ENCODE data around the gene MME. TPM values are rescaled to one million over a fixed set of nuclear protein-coding genes. Genes with fewer than 3 reads are reported as not detected.
"Not testable (repeated sequence)": the region's sequence is repeated elsewhere in the genome, so short reads cannot be mapped to it uniquely, and the experiment has no call there.

Gene MME
- total RNA-seq, 1 donor from 2014 or later, result 83.5 TPM

GRCh38 chr3:155208183-155208800 lies 128.2 kb downstream of the MME start:
- H3K36me3 ChIP-seq (ENCODE audit: control insufficient read depth, insufficient read depth, low read length), result no peaks in the 10 kb centered on the region

GRCh38 chr3:155210736-155211135 lies 130.6 kb downstream of the MME start:
- Histone ChIP-seq H3K27me3 (ENCODE audit: control insufficient read depth, insufficient read depth, low read length) (no peaks in the 10 kb centered on the region), H3K36me3 (ENCODE audit: control insufficient read depth, insufficient read depth, low read length) (no peaks in the 10 kb centered on the region), H3K4me3 (ENCODE audit: low read depth, low read length) (no peak overlapping the region)
- no peak for TF ChIP-seq CTCF (IDR thresholded peaks at IDR 0.05; ENCODE audit: insufficient read depth, low read length, poor library complexity, severe bottlenecking)
- no peak for DNase-seq (ENCODE audit: low read depth)

More at GRCh38 chr3:155208183-155208800, 128.2 kb downstream of the MME start:
- Histone ChIP-seq H3K27me3 (ENCODE audit: control insufficient read depth, insufficient read depth, low read length) (no peaks in the 10 kb centered on the region), H3K4me3 (ENCODE audit: low read depth, low read length) (no peak overlapping the region)
- TF ChIP-seq CTCF (IDR thresholded peaks at IDR 0.05; ENCODE audit: insufficient read depth, low read length, poor library complexity, severe bottlenecking), result no peak
- DNase-seq (ENCODE audit: low read depth), result no peak

GRCh38 chr3:155211266-155211665 lies 131.1 kb downstream of the MME start:
- no peak for TF ChIP-seq CTCF (IDR thresholded peaks at IDR 0.05; ENCODE audit: insufficient read depth, low read length, poor library complexity, severe bottlenecking)
- H3K36me3 ChIP-seq (ENCODE audit: control insufficient read depth, insufficient read depth, low read length), result no peaks in the 10 kb centered on the region
- no peaks in the 10 kb centered on the region for H3K27me3 ChIP-seq (ENCODE audit: control insufficient read depth, insufficient read depth, low read length)
- DNase-seq (ENCODE audit: low read depth), result no peak
- no peak overlapping the region for H3K4me3 ChIP-seq (ENCODE audit: low read depth, low read length)

- Histone ChIP-seq H3K27me3 (ENCODE audit: control insufficient read depth, insufficient read depth, low read length) (no peaks in the 10 kb centered on the region), H3K4me3 (ENCODE audit: low read depth, low read length) (no peak overlapping the region), H3K36me3 (ENCODE audit: control insufficient read depth, insufficient read depth, low read length) (no peaks in the 10 kb centered on the region)
- TF ChIP-seq CTCF (IDR thresholded peaks at IDR 0.05; ENCODE audit: insufficient read depth, low read length, poor library complexity, severe bottlenecking), result no peak
- no peak for DNase-seq (ENCODE audit: low read depth)
Observed at GRCh38 chr3:155211940-155212339, 131.8 kb downstream of the MME start.

- not testable (repeated sequence) for H3K4me3 ChIP-seq (ENCODE audit: low read depth, low read length); DNase-seq (ENCODE audit: low read depth); H3K36me3 ChIP-seq (ENCODE audit: control insufficient read depth, insufficient read depth, low read length); H3K27me3 ChIP-seq (ENCODE audit: control insufficient read depth, insufficient read depth, low read length)
Observed at GRCh38 chr3:155216007-155216406, 135.9 kb downstream of the MME start.

GRCh38 chr3:155217591-155217990 lies 137.5 kb downstream of the MME start:
- Histone ChIP-seq H3K36me3 (ENCODE audit: control insufficient read depth, insufficient read depth, low read length) (no peaks in the 10 kb centered on the region), H3K27me3 (ENCODE audit: control insufficient read depth, insufficient read depth, low read length) (no peaks in the 10 kb centered on the region), H3K4me3 (ENCODE audit: low read depth, low read length) (no peak overlapping the region)
- no peak for TF ChIP-seq CTCF (IDR thresholded peaks at IDR 0.05; ENCODE audit: insufficient read depth, low read length, poor library complexity, severe bottlenecking)
- DNase-seq (ENCODE audit: low read depth), result no peak
